ENCODE results near the gene SLC6A9.
A peak's percentile ranks its signal among the peaks of the same experiment; 100 is the strongest.

Gene SLC6A9

DNA sequence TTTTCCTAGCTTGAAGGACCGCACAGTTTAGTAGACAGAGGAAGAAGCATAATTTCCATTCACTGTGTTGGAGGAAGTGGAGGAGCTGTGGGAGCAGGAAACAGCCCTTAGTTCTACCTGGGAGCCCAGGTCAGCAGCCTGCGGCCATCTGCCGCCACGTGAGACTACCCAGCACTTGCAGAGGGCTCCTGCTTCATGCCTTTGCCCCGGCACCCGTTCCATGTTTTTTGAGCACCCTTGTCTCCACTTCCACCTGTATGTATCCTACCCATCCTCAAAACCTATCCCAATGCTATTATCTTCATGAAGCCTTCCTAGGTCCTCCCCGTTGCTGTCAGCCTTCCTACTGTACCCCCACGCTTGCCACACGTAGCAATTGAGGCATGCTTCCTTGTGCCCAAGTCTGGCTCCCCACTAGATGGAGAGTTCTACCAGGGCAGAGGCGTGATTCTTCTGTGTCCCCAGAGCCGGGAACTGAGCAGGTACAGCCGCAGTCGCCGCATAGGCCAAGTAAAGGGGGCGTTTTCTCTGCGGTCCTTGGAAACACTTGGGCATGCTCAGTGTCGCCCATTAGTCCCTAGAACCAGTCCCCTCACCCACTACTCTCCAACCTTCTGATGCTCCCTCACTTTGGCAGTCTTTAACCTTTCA lies 1.9 kb downstream of the SLC6A9 start:
- peak; percentile 69 for DNase-seq (ENCODE audit: low spot score)
- TF ChIP-seq, protein P1, sequence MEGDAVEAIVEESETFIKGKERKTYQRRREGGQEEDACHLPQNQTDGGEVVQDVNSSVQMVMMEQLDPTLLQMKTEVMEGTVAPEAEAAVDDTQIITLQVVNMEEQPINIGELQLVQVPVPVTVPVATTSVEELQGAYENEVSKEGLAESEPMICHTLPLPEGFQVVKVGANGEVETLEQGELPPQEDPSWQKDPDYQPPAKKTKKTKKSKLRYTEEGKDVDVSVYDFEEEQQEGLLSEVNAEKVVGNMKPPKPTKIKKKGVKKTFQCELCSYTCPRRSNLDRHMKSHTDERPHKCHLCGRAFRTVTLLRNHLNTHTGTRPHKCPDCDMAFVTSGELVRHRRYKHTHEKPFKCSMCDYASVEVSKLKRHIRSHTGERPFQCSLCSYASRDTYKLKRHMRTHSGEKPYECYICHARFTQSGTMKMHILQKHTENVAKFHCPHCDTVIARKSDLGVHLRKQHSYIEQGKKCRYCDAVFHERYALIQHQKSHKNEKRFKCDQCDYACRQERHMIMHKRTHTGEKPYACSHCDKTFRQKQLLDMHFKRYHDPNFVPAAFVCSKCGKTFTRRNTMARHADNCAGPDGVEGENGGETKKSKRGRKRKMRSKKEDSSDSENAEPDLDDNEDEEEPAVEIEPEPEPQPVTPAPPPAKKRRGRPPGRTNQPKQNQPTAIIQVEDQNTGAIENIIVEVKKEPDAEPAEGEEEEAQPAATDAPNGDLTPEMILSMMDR (IDR thresholded peaks at IDR 0.05; ENCODE audit: extremely low read depth, missing control alignments): no peak

- TF ChIP-seq, protein P1 (IDR thresholded peaks at IDR 0.05; ENCODE audit: extremely low read depth, missing control alignments): no peak
- no peak for DNase-seq (ENCODE audit: low spot score)
Measured at GRCh38 chr1:44027320-44027719, 3.9 kb downstream of the SLC6A9 start.

DNA sequence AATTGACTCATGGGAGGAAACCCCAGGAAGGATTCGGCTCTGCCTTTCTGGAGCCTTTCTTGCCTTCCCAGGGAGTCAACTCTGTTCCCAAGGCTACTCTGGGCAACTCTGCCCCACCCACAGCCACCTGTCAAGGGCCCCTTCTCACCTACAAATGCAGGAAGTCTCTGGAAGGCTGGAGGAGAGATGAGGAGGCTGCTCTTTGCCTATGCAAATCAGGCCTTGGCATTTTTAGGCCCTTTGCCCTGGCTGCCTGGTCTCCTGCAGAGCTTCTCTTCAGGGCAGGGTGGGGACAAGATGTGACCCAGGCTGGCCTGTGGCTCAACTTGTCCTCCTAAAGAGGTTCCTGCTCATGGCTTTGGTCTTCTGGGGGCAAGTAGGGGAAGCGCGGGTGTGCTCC lies 5.4 kb downstream of the SLC6A9 start:
- DNase-seq (ENCODE audit: low spot score): no peak
- TF ChIP-seq, protein P1 (IDR thresholded peaks at IDR 0.05; ENCODE audit: extremely low read depth, missing control alignments): no peak

- DNase-seq (ENCODE audit: low spot score): no peak
- TF ChIP-seq, protein P1 (IDR thresholded peaks at IDR 0.05; ENCODE audit: extremely low read depth, missing control alignments): no peak
Measured at GRCh38 chr1:44024903-44025525, 6.2 kb downstream of the SLC6A9 start.

DNA sequence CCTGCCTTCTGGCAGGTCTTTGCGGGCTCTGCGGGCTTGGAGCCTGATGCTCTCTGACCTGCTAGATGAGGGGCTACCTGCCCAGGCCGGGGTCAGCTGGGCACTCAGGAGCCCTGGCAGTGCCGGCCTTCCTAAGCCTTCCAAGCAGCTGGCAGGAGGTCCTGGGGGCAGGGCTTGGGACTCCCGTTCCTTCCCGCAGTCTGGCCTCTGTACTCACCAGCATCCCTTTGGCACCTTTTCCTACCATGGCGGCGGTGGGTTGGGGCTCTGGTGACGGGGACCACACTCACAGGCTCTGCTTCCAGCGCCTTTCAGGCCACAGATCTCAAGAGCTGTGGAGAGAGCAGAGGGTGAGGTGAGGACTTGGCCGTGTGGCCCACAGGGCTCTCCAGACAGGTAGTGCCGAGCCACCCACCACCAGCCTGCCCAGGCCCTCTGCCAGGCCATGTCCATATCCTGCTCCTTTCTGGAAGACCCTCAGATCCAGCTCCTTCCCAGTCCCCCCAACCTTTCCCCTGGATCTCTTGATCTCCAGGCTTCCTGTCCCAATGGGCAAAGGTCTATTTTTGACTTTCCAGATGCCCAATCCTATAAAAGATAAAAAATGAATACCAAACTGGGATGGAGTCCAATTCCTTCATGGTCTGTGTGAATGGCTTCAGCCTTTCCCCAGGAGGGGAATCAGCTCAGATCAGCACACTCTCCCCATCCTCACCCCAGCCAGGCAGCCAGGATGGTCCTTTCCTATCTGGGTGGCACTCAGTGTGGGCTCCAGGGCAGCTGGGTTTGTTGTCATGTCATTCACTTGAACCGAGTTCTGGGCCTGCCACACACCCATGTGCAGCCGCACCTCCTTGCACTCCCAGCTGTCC lies 7.0 kb downstream of the SLC6A9 start:
- TF ChIP-seq, protein P1 (IDR thresholded peaks at IDR 0.05; ENCODE audit: extremely low read depth, missing control alignments): no peak
- DNase-seq (ENCODE audit: low spot score): no peak

GRCh38 chr1:44021581-44022321 lies 9.5 kb downstream of the SLC6A9 start:
- DNase-seq (ENCODE audit: low spot score): no peak
- TF ChIP-seq, protein P1 (IDR thresholded peaks at IDR 0.05; ENCODE audit: extremely low read depth, missing control alignments): no peak

All from GM20000 (cell line).